ENCODE measurements around the gene PPP2CA. TPM values are rescaled to one million over a fixed set of nuclear protein-coding genes. Genes with fewer than 3 reads are reported as not detected.

Gene PPP2CA
- total and polyA plus RNA-seq, 2 of the 13 experiments (the other 11 are each of a cell fraction or from before 2014, with no cell fraction given): 82.4 to 171 TPM

- TF ChIP-seq HIC2 (CRISPR knock-in tag; IDR thresholded peaks at IDR 0.05; ENCODE audit: low read depth) (no peak), HCFC1 (IDR thresholded peaks at IDR 0.05; ENCODE audit: low read depth, low read length) (no peak), ZNF550 (CRISPR knock-in tag; IDR thresholded peaks at IDR 0.05; ENCODE audit: borderline replicate concordance) (no peak; the same call in 1 of the 2 replicates), ZFP91 (CRISPR knock-in tag; IDR thresholded peaks at IDR 0.05; ENCODE audit: borderline replicate concordance) (peak; percentile 84), SOX13 (IDR thresholded peaks at IDR 0.05) (no peak), SOX13 (CRISPR knock-in tag; conservative IDR thresholded peaks at IDR 0.05 in 1 of 2, IDR thresholded peaks at IDR 0.05 in 1 of 2) (no peak), ZKSCAN5 (CRISPR knock-in tag; IDR thresholded peaks at IDR 0.05) (no peak), XRCC5 (optimal IDR thresholded peaks at IDR 0.05; ENCODE audit: low read length) (no peak), ZKSCAN1 (IDR thresholded peaks at IDR 0.05; ENCODE audit: low read length) (no peak), ZNF543 (CRISPR knock-in tag; IDR thresholded peaks at IDR 0.05) (peak; percentile 93), NFKB2 (CRISPR knock-in tag; IDR thresholded peaks at IDR 0.05; ENCODE audit: borderline replicate concordance) (peak; percentile 95), GATAD2A (CRISPR knock-in tag; IDR thresholded peaks at IDR 0.05) (peak; percentile 51), HMG20B (CRISPR knock-in tag; conservative IDR thresholded peaks at IDR 0.05) (no peak), ZNF703 (CRISPR knock-in tag; IDR thresholded peaks at IDR 0.05; ENCODE audit: borderline replicate concordance) (peak; percentile 67; the same call in 1 of the 2 replicates), RBAK (CRISPR knock-in tag; IDR thresholded peaks at IDR 0.05) (no peak), HNRNPL (IDR thresholded peaks at IDR 0.05; ENCODE audit: low read depth, low read length) (no peak), TRIM24 (CRISPR knock-in tag; IDR thresholded peaks at IDR 0.05) (no peak), SIX4 (CRISPR knock-in tag; IDR thresholded peaks at IDR 0.05) (no peak), SALL1 (CRISPR knock-in tag; IDR thresholded peaks at IDR 0.05) (peak; percentile 84), ZNF580 (CRISPR knock-in tag; IDR thresholded peaks at IDR 0.05; ENCODE audit: borderline replicate concordance, low read depth) (peak; percentile 55; the same call in 1 of the 2 replicates), RBFOX2 (IDR thresholded peaks at IDR 0.05; ENCODE audit: low read depth, low read length) (peak; percentile 100), SNAPC4 (CRISPR knock-in tag; IDR thresholded peaks at IDR 0.05) (peak; percentile 87; the same call in 1 of the 2 replicates)
These were observed 49.1 kb downstream of the PPP2CA start, which contains the start of gene SKP1 (continued) for GRCh38 chr5:134176511-134177368.

Measured in HepG2 (cell line).